Ishikawa (cell line): ENCODE data around the gene WSCD2.

Experiments used
- FOXM1 ChIP-seq: IDR thresholded peaks from 2 replicates; pipeline ENCODE4 v1.6.1; 2012; ENCODE audit warnings: low read depth, borderline replicate concordance
- TF ChIP-seq, protein P1 (sequence below): IDR thresholded peaks from 2 replicates; pipeline ENCODE4 v1.6.1; 2012; ENCODE audit warnings: low read depth, mild to moderate bottlenecking
- TF ChIP-seq, protein P2 (sequence below): IDR thresholded peaks from 2 replicates; pipeline ENCODE4 v1.6.1; 2012

DNA sequence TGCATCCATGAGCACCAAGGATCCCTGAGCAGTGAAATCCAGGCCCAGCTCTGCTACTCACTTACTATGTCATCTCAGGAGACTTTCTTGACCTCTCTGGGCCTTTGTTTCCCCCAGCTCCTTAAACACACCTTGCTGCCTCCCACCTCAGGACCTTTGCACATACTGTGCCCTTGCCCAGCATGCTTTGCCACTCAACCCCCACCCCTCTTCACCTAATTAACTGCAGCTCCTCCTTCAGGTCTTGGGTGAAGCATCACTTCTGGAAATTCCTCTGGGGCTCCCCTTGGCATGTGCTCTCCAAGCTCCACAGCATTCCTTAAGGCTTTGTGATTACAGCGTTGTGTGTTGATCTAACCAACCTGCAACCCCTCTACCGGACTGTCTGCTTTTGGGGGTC, 15.9 kb downstream of the WSCD2 start:
- TF ChIP-seq, protein P1, sequence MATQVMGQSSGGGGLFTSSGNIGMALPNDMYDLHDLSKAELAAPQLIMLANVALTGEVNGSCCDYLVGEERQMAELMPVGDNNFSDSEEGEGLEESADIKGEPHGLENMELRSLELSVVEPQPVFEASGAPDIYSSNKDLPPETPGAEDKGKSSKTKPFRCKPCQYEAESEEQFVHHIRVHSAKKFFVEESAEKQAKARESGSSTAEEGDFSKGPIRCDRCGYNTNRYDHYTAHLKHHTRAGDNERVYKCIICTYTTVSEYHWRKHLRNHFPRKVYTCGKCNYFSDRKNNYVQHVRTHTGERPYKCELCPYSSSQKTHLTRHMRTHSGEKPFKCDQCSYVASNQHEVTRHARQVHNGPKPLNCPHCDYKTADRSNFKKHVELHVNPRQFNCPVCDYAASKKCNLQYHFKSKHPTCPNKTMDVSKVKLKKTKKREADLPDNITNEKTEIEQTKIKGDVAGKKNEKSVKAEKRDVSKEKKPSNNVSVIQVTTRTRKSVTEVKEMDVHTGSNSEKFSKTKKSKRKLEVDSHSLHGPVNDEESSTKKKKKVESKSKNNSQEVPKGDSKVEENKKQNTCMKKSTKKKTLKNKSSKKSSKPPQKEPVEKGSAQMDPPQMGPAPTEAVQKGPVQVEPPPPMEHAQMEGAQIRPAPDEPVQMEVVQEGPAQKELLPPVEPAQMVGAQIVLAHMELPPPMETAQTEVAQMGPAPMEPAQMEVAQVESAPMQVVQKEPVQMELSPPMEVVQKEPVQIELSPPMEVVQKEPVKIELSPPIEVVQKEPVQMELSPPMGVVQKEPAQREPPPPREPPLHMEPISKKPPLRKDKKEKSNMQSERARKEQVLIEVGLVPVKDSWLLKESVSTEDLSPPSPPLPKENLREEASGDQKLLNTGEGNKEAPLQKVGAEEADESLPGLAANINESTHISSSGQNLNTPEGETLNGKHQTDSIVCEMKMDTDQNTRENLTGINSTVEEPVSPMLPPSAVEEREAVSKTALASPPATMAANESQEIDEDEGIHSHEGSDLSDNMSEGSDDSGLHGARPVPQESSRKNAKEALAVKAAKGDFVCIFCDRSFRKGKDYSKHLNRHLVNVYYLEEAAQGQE: no peak
- TF ChIP-seq FOXM1: no peak
- TF ChIP-seq, protein P2, sequence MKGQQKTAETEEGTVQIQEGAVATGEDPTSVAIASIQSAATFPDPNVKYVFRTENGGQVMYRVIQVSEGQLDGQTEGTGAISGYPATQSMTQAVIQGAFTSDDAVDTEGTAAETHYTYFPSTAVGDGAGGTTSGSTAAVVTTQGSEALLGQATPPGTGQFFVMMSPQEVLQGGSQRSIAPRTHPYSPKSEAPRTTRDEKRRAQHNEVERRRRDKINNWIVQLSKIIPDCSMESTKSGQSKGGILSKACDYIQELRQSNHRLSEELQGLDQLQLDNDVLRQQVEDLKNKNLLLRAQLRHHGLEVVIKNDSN: no peak
